PC-3 (cell line): ENCODE data around the gene RHOT2. TPM values are rescaled to one million over a fixed set of nuclear protein-coding genes. Genes with fewer than 3 reads are reported as not detected.

ENCODE experiments used
- ATAC-seq: fragments of 200-7000 bp; cut with Tn5 transposase; 2 replicates; pipeline ENCODE4 v1.9.1; 2020; ENCODE audit warnings: mild to moderate bottlenecking, moderate library complexity
- BruUV-seq: library from RNA; stranded (reverse); fragments of 400-500 nt; replicated peaks from 2 replicates; lab custom pipeline; 2021; lab: Mats Ljungman, UMichigan
- CTCF ChIA-PET: fragments of 300-600 bp; sonication (Branson Sonifier 250); formaldehyde crosslinking; loops from one replicate; lab custom pipeline; 2022; ENCODE audit warnings: antibody characterized with exemption; lab: Charles Lee
- POLR2A ChIA-PET: fragments of 300-600 bp; sonication (Branson Sonifier 250); formaldehyde crosslinking; loops from one replicate; lab custom pipeline; 2022; ENCODE audit warnings: antibody characterized with exemption; ENCODE audit not compliant: unreplicated experiment; lab: Charles Lee
- DNase-seq: peaks from one replicate; pipeline ENCODE4 v3.0.0-alpha.2; 2015
- H2AFZ ChIP-seq: fragments of 300-600 bp; sonication (generic); 2 replicates; pipeline ENCODE4 v1.6.0; 2016; ENCODE audit warnings: antibody characterized with exemption, low read length
- H3F3A ChIP-seq: fragments of 300-600 bp; sonication (generic); one replicate; pipeline ENCODE4 v1.6.0; 2017; ENCODE audit warnings: antibody characterized with exemption, low read length, control low read depth, mild to moderate bottlenecking; ENCODE audit not compliant: unreplicated experiment
- H3K27ac ChIP-seq: fragments of 300-600 bp; sonication (generic); 2 replicates; pipeline ENCODE4 v1.5.1; 2016; ENCODE audit warnings: mild to moderate bottlenecking, low read length
- H3K27me3 ChIP-seq: fragments of 300-600 bp; sonication (generic); 2 replicates; pipeline ENCODE4 v1.6.1; 2016; ENCODE audit warnings: low read length, mixed read lengths
- H3K36me3 ChIP-seq: fragments of 300-600 bp; sonication (generic); 2 replicates; pipeline ENCODE4 v1.6.1; 2016; ENCODE audit warnings: low read depth, mixed run types, low read length, mixed read lengths
- H3K4me1 ChIP-seq: fragments of 300-600 bp; sonication (generic); 2 replicates; pipeline ENCODE4 v1.5.1; 2016; ENCODE audit warnings: low read length; ENCODE audit not compliant: insufficient read depth
- H3K4me2 ChIP-seq: fragments of 300-600 bp; sonication (generic); 2 replicates; pipeline ENCODE4 v1.6.0; 2016; ENCODE audit warnings: low read length
- H3K4me3 ChIP-seq: fragments of 300-600 bp; sonication (generic); 2 replicates; pipeline ENCODE4 v1.5.1; 2016; ENCODE audit warnings: mild to moderate bottlenecking, low read length, mixed read lengths
- H3K79me2 ChIP-seq: fragments of 300-600 bp; sonication (generic); 2 replicates; pipeline ENCODE4 v1.6.1; 2017; ENCODE audit warnings: low read length, mixed read lengths
- H3K9ac ChIP-seq: fragments of 300-600 bp; sonication (generic); 2 replicates; pipeline ENCODE4 v1.6.0; 2016; ENCODE audit warnings: mild to moderate bottlenecking, low read length
- H3K9me2 ChIP-seq: fragments of 300-600 bp; sonication (generic); replicated peaks from 2 replicates; pipeline ENCODE4 v1.6.1; 2016; ENCODE audit warnings: mixed run types, low read length, mixed read lengths
- H3K9me3 ChIP-seq: fragments of 300-600 bp; sonication (generic); 2 replicates; pipeline ENCODE4 v1.6.1; 2016; ENCODE audit warnings: low read length, mixed read lengths
- H4K20me1 ChIP-seq: fragments of 300-600 bp; sonication (generic); 2 replicates; pipeline ENCODE4 v1.6.1; 2016; ENCODE audit warnings: low read length, mixed read lengths
- EZH2 ChIP-seq: fragments of 300-600 bp; sonication (generic); IDR thresholded peaks from one replicate; pipeline ENCODE4 v1.6.1; 2017; ENCODE audit warnings: antibody characterized with exemption, mild to moderate bottlenecking, low read length; ENCODE audit not compliant: unreplicated experiment
- EZH2phosphoT487 ChIP-seq: fragments of 300-600 bp; sonication (generic); IDR thresholded peaks from 2 replicates; pipeline ENCODE4 v1.6.1; 2018; ENCODE audit warnings: mild to moderate bottlenecking, antibody characterized with exemption, low read length, borderline replicate concordance
- intact Hi-C: fragments of 100-400 bp; cut with micrococcal nuclease; formaldehyde crosslinking; loops from 2 replicates; pipeline ENCODE4 v1.9.0; 2023
- total RNA-seq: library from RNA; depleted of rRNA; stranded (reverse); fragments of >200 nt; gene quantifications from 2 replicates; pipeline ENCODE4 v1.2.3, GENCODE V29; 2014
- TF ChIP-seq, protein P1 (sequence below): fragments of 300-600 bp; sonication (generic); conservative IDR thresholded peaks from 2 replicates; pipeline ENCODE4 v1.5.1; 2017; ENCODE audit warnings: antibody characterized with exemption, low read depth, mild to moderate bottlenecking, low read length

The RHOT2 gene
- total RNA-seq, 1 experiment from 2014 or later, result 93.0 TPM

DNA sequence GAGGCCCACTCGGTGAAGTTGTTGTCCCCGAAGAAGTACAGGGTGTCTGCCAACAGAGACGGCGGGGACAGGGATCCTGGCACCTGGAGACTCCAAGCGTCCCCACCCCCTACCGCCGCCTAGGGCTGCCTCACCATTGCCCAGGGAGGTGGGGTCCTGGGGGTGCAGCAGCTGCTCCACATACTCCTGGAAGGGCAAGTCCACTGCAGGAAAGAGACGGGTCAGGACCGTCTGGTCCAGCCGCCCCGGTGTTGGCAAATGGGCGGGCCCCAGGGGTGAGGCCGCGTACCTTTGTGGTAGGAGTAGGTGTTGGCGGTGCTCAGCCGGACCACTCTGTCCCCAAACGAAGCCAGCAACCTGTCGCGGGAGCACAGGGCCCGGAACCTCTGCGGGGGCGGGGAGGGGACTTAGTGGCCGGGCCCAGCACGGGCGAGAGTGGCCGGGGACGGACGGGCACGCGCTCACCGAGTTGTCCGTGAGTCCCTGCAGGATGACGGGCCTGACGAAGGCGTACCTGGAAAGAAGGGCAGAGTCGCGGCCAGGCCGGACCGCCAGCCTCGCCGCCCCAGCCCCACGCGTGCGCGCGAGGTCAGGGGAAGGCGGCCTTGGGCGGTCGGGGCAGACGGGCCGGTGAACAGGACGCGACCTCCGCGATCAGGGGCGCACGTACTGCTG, 15.6 kb downstream of the RHOT2 start:
- Histone ChIP-seq H3K4me1 (peaks cover 26% of the 10 kb centered on the region), H3K27me3 (no peaks in the 10 kb centered on the region), H3K4me3 (peak overlapping the region; percentile 78), H2AFZ (no peak overlapping the region), H3K9ac (peak overlapping the region; percentile 68), H3K9me3 (no peaks in the 10 kb centered on the region), H3K27ac (peak overlapping the region; percentile 53), H3K9me2 (no peaks in the 10 kb centered on the region), H3K36me3 (peaks cover 6% of the 10 kb centered on the region), H3K79me2 (peaks cover 35% of the 10 kb centered on the region), H4K20me1 (peaks cover 10% of the 10 kb centered on the region; the same call in 1 of the 2 replicates), H3F3A (no peaks in the 10 kb centered on the region), H3K4me2 (peak overlapping the region; percentile 90)
- POLR2A ChIA-PET, result no interaction called here
- CTCF ChIA-PET, result no interaction called here
- ATAC-seq, result peak; percentile 5
- DNase-seq, result no peak
- intact Hi-C loops, result no loop called here
- no TSS peak for BruUV-seq
- TF ChIP-seq, protein P1, sequence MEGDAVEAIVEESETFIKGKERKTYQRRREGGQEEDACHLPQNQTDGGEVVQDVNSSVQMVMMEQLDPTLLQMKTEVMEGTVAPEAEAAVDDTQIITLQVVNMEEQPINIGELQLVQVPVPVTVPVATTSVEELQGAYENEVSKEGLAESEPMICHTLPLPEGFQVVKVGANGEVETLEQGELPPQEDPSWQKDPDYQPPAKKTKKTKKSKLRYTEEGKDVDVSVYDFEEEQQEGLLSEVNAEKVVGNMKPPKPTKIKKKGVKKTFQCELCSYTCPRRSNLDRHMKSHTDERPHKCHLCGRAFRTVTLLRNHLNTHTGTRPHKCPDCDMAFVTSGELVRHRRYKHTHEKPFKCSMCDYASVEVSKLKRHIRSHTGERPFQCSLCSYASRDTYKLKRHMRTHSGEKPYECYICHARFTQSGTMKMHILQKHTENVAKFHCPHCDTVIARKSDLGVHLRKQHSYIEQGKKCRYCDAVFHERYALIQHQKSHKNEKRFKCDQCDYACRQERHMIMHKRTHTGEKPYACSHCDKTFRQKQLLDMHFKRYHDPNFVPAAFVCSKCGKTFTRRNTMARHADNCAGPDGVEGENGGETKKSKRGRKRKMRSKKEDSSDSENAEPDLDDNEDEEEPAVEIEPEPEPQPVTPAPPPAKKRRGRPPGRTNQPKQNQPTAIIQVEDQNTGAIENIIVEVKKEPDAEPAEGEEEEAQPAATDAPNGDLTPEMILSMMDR, result no peak
- TF ChIP-seq EZH2phosphoT487 (no peak), EZH2 (no peak)

DNA sequence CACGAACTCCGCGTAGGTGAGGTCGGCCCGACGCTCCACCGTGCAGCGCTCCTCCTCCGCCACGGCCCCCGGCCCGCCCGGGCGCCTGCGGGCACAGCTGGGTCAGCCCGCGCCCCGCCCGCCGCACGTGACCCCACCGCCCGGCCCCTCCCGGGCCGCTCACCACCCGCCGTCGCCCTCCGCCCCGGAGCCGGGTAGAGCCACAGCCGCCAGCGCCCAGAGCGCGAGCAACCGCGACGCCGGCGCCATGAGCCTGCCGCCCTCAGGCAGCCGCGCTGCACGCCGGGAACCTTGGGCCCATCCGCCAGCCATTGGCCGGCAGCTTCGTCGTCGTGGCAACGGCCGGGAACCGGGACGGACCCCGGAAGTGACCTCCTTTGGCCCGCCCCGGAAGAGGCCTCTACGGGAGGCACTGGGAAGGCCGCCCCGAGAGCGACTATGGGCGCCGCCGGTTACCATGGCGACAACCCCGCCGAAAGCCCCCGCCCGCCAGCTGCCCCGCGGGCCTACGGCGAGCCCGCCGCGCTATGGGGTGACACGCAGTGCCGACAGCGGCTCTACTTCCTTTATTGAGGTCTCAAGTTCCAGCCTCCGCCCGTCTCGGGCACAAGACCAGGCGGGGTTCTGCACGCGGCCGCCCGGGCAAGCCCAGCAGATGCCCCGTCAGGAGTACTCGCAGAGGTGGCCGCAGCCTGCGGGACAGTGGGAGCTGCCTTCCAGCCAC, 16.3 kb downstream of the RHOT2 start, which contains the start of gene JMJD8:
JMJD8 (minus strand) TSS at position 264 of the 724 bp plus-strand sequence; CDS start at position 249, 15 bp downstream.
- H3K9me3 ChIP-seq, result no peaks in the 10 kb centered on the region
- intact Hi-C loops, result no loop called here
- peak within 1 kb of the TSS; percentile 78 for H3K4me3 ChIP-seq
- peaks cover 40% of the 10 kb centered on the region for H3K79me2 ChIP-seq
- H4K20me1 ChIP-seq, result peaks cover 10% of the 10 kb centered on the region; the same call in 1 of the 2 replicates
- peaks cover 30% of the 10 kb centered on the region for H3K4me1 ChIP-seq
- H3K36me3 ChIP-seq, result peaks cover 6% of the 10 kb centered on the region
- TF ChIP-seq EZH2phosphoT487, result no peak
- no peak for TF ChIP-seq EZH2
- TF ChIP-seq, protein P1, result no peak
- ATAC-seq (peak; percentile 59), DNase-seq (peak; percentile 94)
- peak within 1 kb of the TSS; percentile 68 for H3K9ac ChIP-seq
- H3K27me3 ChIP-seq, result no peaks in the 10 kb centered on the region
- no TSS peak for BruUV-seq
- H3K27ac ChIP-seq, result peak within 1 kb of the TSS; percentile 53
- ChIA-PET POLR2A (no interaction called here), CTCF (no interaction called here)
- H2AFZ ChIP-seq, result 0 out of 2 replicates have a peak within 1 kb of the TSS, but pooled peaks have one; percentile 50
- no peaks in the 10 kb centered on the region for H3K9me2 ChIP-seq
- no peaks in the 10 kb centered on the region for H3F3A ChIP-seq
- H3K4me2 ChIP-seq, result peak within 1 kb of the TSS; percentile 90
